Stimulated activated CD4-positive, alpha-beta T cell treated with anti-CD3 and anti-CD28 coated beads, Interleukin-12 subunit alpha, Interleukin-12 subunit beta, amount 100 ng/mL, for 4 hours (primary cell): Measurements from ENCODE around the gene CTNNA2.

Experiments used
- DNase-seq: peaks from one replicate; pipeline ENCODE4 v3.0.0-alpha.2; 2020

The CTNNA2 gene

DNA sequence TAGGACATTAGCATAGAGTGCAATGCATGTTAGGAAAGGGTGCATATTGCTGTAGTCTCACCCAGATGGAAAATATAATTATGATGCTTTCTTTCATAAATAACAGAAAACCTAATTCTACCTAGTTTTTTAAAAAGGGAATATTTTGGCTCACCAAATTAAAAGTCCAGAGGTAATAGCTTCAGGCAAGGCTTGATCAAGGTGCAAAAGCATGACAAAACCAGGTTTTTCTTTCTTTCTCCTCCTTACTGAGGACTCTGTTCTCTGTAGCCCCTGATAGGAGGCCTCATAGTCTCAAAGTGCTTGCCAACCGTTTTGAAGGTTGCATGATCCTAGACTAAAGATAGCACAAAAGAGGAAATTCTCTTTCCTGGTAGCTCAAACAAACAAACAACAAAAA is 349.9 kb downstream of the CTNNA2 start:
- DNase-seq: no peak

DNA sequence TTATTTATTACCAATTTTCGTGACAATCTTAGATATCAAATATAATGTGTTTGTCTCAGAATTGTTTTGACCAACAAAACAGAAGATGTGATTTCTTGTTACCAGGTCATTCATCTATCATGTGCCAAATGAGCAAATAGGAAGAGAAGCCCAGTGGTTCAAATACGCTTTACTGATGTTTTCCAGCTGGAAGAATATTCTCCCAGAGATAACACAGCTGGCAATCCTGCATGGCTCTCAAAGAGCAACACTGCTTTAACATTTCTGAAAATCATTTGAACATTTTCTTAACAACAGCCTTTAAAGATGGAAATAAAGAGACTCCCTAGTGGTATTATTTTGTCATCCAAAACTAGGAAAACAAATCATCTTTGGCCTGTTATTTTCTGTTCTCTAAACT is 359.8 kb downstream of the CTNNA2 start:
- DNase-seq: no peak

DNA sequence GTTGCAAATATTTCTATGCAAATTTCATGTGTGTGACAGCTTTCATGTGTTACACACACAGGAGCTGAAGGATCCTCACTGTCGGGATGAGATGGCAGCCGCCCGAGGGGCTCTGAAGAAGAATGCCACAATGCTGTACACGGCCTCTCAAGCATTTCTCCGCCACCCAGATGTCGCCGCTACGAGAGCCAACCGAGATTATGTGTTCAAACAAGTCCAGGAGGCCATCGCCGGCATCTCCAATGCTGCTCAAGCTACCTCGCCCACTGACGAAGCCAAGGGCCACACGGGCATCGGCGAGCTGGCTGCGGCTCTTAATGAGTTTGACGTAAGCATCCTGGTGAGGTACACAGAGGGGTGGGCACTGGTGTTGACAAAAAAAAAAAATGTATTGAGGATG is 361.2 kb downstream of the CTNNA2 start:
- no peak for DNase-seq

DNA sequence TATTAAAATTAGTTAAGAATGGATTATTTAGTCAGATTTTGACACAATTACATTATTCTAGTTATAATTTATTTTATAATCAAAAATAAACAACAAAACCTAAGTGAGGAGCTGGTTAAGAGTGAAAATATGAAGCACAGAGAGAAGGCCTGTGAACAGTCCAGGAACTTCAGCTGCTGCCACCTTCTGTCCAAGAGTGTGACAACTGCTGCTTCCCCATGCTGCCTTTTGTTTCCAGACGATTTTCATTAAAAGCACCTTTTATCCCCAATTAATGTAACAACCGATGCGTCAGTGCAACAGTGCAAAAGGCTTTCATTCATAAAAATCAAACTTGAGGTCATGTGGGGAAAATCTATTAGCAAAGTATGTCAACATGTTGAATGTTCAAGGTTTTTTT is 363.6 kb downstream of the CTNNA2 start:
- no peak for DNase-seq

DNA sequence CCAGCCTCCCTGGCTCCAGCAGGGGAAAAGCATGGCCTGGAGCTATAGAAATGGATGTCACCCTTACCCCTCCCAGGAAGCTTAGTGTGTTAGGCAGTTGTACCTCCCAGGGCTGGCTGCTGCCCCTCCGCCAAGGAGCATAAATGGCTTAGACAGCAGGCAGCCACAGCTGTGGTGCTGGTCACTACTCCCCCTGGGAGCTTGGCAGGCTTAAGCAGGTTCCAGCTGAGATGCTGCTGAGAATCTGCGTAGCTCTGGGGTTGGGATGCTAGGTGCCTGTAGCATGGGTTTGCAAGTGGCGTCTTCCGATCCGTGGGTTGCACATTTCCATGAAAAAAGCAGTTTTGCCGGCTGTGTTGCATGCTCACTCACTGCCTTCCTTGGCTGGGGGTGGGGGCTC is 369.7 kb downstream of the CTNNA2 start:
- no peak for DNase-seq

DNA sequence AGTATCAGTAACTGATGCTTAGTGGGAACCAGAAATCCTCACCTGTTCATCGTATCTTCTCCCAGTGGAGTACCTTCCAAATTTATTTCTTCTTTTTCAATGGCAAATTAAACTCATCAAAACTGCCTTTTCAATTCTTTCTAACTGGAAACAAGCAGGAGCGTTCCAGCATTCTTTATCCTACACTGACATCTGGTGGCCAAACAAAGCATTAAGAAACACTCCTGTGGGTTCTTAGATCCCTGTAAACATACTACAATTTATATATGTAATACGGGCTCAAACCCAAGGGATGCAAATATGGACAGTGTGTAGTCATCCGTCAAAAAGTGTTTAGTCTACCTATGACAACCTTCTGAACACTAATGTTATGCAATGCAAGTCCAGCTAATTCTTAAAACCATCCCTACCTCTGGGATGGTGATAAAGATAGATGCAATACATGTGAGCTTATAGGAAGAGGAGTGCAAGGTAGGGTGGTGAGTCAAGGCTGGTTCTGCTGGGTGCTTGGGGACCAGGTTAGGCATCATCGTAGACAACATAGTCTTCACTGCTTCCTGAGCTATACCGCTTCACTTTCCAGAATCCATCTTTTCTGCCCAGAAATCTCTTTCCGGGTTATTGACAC is 375.0 kb downstream of the CTNNA2 start:
- no peak for DNase-seq

DNA sequence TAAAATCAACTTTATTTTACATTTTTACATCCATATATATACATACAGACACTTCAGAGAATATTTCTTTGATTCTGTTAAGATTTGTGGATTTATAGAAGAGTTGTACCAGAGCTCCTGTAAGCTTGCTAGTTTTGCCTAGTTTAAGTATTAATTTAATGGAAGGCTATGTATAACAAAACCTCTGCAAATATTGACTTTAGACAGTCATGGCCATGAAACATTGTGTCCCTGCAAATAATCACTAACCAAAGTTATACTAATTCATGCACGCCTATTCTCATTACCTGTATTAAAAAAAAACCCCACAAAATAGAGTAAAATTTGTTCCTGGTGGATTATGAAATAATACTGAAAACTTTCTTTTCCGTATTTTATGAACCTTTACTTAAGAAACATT is 379.3 kb downstream of the CTNNA2 start:
- no peak for DNase-seq

DNA sequence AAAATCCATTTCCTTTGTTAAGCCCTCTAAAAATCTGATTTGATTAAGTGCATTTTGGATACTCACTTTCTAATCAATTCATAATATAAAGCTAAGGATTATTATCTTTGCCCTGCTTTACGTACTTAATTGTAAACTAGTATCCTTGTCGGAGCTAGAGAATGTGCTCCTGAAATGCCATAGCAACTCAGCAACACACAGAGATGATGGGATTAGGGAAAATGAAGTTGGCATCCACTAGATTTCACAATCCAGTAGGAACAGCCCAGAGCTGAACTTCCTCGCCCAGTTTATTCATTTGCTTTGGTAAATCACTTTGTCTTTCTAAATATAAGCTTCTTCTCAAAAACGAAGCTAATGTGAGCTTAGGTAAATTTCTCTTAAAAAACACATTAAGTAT is 386.3 kb downstream of the CTNNA2 start:
- DNase-seq: no peak

DNA sequence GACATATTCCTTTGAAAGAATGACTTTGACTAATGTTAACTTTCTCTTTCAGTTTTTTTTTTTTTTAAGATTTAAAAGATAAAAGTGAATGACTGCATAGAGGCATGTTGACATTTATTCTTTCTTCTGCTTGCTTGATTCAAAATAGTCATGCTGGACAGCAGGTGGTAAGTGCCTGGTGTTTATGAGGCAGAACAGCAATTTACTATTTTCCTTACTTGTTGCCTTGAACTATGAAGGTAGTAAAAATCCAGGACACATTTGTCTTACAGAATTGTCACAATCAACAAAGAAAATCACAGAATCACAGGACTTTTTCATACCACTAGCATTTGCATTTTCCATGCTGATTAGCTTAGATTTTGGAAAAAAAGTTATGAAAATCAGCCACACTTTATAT is 388.3 kb downstream of the CTNNA2 start:
- DNase-seq: no peak

DNA sequence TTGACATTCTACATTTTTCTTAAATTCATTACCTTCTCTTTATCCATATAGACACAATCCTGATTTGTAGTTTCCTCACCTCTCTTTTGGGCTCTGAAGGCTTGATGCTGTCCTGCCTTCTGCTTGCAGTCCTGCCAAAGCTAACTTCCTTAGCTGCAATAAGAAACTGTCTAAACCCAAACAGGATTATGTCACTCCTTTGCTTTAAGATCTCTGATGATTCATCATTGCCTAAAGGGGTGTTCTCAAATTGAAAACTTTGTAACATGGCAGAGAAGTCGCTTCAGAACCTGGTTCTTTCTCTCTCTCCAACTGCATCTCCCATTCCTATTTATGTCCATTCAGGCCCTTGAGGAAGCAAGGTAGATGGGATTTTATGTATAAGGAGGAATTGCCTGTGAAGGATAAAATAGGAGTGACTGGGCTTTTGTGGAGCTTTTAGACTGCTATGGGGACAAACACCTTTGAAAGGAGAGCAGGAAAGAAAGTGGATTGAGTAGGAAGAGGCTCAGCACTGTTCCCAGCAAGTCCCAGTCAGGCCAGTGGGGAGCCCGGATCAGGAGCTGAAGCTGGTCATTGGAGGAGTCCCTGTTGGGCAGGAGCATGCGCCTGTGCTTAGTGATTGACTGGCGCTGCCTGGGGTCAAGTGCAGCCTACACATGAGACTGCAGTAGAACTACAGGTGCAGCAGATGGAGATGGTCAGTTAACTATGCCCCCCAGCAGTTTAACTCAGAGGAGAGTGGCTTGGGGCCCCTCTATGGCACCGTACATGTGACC is 390.6 kb downstream of the CTNNA2 start:
- no peak for DNase-seq

DNA sequence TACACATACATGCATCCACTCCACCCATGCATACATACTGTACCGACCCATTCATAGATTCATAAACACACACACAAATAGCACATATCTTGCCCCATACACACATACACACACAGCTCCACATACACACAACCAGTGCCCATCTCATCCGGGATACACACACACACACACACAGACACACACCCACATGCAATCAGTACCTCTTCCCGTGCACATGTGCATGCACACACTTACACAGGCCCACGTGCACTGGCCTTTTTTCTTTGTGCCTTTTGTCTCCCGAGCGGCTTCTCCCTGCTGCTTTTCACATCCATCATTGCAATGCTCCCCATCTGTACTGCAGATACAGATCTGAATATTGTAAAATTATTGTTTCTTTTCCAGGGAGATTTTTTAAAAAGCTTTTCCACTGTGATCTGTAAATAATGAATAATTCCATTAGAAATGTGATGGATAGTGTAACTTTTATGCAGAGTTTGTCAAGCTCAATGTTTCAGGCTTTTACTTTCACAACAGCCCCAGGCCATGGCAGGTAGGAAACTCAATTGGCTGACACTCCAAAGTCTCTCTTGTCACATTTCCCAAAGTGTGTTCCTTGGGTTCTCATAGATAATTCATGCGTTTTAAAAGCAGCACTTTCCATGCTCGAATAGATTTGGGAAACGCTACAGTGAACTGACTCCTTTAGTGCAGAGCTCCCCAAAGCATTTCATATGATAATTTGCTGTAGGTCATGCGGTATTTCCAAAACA is 393.5 kb downstream of the CTNNA2 start:
- no peak for DNase-seq

DNA sequence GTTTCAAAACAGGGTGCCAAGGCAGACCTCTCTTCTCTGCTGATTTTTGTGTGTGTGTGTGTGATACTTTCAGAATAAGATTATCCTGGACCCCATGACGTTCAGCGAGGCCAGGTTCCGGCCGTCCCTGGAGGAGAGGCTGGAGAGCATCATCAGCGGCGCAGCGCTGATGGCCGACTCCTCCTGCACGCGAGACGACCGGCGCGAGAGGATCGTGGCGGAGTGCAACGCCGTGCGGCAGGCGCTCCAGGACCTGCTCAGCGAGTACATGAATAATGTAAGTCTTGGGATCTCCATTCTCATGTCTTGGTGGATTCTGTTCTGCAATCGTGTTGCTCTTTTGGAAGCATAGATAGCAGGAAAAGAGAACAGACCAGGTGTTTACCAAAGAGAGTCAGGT is 396.7 kb downstream of the CTNNA2 start:
- no peak for DNase-seq

DNA sequence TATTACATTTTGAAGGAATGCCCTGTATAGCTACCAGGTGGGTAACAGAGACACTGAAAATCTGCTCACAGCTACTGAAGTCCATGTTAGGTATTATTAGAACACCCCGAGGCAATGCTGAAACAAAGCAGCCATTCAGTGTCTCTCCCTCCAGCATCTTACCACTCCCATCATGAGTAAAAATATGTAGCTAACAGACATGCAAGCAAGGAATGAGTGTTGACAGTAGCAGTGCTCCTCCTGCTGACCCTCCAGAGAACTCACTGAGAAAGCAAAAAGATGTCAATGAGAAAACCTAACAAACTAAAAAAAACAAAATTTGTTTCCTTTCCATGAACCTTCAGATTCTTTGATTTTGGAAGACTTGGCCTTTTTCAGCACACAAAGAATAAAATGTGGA is 397.8 kb downstream of the CTNNA2 start:
- DNase-seq: no peak

DNA sequence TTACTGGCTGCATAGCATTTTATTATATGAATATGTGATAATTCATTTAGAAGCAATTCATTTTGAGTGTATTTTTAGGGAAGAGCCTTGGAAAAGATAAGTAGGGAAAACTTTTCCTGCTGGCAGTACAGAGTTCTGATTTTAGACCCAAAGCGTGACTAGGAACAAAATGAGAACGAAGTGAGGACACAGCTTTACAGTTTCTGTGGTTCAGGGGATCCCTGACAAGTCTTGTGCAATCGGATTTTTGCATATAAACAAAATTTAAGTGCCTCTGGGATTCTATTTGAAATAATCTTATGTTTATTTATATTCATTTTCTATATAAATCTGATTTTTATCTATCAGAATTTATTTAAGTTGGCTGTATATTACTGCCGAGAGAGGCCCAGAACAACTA is 402.6 kb downstream of the CTNNA2 start:
- no peak for DNase-seq

DNA sequence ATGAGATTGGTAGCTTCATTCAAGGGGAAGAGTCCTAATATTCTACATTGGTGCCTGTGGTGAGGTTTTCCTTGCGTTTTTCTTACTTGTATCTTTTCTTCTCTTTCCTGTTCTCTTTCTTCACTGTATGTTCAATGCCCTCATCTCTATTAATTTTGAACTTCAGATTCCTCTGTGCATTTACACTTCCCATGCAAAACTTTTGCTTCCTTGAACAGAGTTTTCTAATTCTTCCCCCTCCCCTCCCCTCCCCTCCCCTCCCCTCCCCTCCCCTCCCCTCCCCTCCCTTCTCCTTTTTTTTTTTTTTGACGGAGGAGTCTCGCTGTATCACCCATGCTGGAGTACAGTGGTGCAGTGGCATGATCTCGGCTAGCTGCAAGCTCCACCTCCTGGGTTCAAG is 403.4 kb downstream of the CTNNA2 start:
- DNase-seq: no peak

DNA sequence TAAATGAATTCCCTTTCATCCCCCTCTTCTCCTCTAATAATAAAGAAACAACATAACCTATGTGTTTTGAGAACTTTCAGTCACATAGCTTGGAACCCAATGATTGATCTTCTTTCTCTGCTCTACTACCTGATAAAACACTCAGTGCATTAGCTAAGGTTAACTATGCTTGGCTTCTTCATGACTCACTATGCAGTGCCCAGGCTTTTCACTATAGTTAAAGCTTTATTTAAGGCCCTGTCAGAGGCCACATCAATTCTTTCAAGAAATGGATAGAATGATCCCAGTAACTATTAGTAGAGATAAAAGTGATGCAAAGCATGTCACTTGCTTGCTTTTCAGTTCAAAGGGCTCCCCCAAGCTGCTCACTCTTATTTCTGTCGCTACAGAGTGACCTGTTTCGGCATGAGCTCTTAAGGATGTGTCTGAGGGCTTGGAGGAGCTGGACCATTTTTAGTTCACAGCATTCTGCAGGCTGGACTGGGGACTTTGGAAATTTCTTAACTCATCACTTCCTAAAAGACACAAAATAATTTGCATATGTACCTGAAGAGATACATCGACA is 407.7 kb downstream of the CTNNA2 start:
- DNase-seq: no peak

DNA sequence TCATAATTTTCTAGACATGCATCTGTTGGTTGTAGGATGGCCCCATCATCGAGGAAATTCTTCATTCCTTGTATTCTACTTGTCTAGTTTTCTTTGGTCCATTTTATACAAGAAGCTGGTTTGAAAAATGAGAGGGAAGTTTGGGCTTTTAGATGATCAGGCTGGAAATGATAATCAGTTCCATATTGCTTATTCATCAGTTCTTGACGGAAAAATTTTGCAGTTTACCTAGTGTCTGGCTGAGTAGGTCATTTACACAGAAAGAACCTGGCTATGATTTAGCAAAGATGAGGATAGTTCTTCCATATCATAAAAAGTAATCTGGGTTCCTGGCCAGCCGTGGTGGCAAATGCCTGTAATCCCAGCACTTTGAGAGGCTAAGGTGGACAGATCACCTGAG is 416.8 kb downstream of the CTNNA2 start:
- DNase-seq: no peak

DNA sequence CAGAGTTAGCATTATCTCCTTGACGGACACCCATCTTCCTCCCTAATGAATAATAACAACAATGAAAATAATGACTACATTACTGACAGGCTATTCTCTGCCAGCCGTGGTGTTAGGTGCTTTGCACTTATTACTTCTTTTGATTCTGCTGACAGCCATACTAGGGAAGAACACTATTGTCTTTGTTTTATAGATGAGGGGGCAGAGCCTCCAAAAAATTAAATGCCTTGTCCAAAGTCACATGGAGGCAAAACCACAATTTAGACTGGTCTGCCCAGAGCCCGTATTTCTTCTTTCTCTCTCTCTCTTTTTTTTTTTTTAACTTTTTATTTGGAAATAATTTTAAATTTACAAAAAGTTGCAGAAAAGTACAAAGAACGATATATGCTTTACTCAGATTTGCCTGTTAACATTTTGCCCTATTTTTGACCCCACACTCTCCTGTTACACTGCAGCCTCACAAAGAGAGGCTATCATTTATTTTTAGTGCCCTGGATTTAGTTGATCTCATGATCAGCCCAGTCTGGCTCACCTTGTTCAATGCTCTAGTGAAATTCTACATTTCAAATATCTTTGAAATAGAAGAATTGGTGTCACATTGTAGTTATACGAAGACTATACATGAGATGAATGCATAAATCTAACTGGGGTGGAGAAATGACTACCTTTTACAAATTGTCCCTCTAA is 422.3 kb downstream of the CTNNA2 start:
- DNase-seq: no peak

DNA sequence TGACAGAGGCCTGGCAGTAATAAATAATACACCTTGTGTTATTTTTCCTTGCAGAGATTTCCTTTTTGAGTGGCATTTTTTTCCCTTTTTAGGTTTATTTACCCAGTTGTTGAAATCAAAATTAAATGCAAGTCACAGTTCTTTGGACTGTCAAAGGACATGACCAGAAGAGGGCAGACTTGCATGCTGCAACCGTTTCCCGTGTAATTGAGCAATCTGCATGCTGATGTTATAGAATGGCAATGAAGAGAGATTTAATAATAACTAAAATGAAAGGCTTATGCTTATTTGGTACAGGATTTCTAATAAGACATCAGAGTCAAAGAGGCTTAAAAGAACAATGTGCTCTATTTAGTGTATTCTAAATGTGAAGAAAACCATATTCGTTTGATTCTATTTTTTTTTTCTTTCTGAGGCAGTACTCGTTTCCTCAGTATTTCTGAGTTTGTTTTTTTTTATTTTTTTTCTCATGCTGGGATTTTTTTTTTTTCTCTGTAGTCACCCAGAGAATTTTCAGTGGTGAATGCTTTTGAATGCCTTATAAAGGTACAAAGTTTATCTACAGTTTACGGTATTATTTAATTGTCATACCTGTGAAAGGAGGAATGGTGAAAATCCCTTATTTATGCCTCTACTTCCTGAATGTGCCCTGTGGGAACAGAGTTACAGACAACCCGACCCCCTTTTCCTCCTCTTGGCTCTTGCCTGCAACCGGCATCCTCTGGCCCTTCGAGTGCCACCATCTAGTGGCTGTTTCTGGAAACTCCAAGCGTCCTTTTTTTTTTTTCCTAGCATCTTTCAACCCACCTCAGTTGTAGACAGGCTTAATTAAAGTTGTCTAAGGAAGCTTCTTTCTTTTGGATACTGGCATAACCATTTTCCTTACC is 423.2 kb downstream of the CTNNA2 start:
- no peak for DNase-seq

DNA sequence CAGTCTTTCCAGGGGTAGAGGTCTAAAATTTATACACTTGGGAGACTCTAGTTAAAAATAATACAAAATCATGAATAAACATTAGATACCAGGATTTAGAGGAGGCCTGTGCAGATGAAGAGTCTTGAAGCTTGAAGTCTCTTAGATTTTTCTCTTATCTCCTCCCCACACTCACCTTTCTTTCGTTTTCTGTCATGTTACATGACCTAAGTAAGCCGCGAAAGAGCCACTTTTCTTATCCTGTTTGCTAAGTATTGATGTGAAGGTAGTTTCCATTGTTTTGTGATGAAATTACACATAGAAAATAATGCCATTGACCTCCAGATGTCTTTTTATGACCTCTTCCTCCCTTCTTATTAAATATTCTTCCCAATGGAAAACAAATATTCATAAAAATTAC is 423.9 kb downstream of the CTNNA2 start:
- DNase-seq: no peak

DNA sequence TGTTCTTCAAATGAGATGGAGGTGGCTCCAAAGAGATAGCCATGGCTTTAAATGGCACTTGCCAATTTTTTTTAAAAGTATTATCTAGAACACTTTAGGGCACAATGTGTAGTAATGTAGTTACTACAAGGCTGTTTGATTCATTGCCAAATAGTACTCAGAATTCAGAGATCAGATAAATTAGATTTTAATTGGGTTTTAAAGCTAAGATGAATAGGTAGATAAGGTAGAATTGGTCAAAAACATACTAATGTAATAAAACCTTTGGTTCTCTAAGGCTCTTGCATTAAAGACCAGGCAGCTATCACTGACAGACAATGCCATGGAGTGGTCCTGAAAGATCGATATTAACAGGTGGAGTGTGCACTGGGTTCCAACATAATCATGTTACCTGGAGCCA is 425.8 kb downstream of the CTNNA2 start:
- DNase-seq: no peak

DNA sequence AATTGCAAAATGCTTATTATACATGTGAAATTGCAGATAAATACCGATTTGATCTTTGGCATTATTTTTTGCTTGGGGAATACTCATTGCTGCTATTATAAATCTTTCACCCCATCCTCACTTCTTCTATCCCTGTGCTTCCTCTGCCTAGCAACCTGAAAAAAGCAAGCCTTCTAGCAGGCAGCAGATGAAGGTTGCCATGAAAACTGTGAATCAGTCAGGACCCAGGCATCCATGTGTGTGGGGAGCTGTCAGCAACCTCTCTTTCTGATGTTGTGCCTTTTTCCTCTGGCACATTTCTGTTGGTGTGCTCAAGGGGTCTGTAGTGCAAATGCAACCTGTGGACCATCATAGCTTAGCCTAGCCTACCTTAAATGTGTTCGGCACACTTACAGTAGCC is 427.5 kb downstream of the CTNNA2 start:
- no peak for DNase-seq
